DND-41 (cell line): ENCODE results near the gene MALRD1.

ENCODE experiments used
- ATAC-seq: fragments of 200-7000 bp; cut with Tn5 transposase; 3 replicates; pipeline ENCODE4 v1.9.1; 2021; ENCODE audit warnings: low read depth; ENCODE audit not compliant: insufficient read depth
- DNase-seq: peaks from one replicate; pipeline ENCODE4 v3.0.0-alpha.2; 2020
- H2AFZ ChIP-seq: 2 replicates; pipeline ENCODE4 v1.6.0; 2012; ENCODE audit warnings: low read depth, low read length
- H3K27ac ChIP-seq: 2 replicates; pipeline ENCODE4 v1.5.1; 2012; ENCODE audit warnings: low read length, inconsistent platforms
- H3K27me3 ChIP-seq: fragments of 200-600 bp; sonication (generic); 2 replicates; pipeline ENCODE4 v1.6.0; 2012; ENCODE audit warnings: low read length, mild to moderate bottlenecking, inconsistent platforms; ENCODE audit not compliant: insufficient read depth, poor library complexity
- H3K36me3 ChIP-seq: 2 replicates; pipeline ENCODE4 v1.5.1; 2012; ENCODE audit warnings: low read length, inconsistent platforms; ENCODE audit not compliant: insufficient read depth
- H3K4me1 ChIP-seq: 2 replicates; pipeline ENCODE4 v1.5.1; 2012; ENCODE audit warnings: mild to moderate bottlenecking, low read length; ENCODE audit not compliant: insufficient read depth
- H3K4me2 ChIP-seq: 2 replicates; pipeline ENCODE4 v1.6.0; 2012; ENCODE audit warnings: mild to moderate bottlenecking, moderate library complexity, low read length, inconsistent platforms; ENCODE audit not compliant: insufficient read depth
- H3K4me3 ChIP-seq, 2 experiments: fragments of 200-600 bp in 1 of 2; shearing (Covaris generic) in 1 of 2; 2 replicates each; pipeline ENCODE4 v1.5.1; 2012 to 2016; ENCODE audit warnings: inconsistent platforms in 2 of 2, low read length in 2 of 2, mild to moderate bottlenecking in 2 of 2, low read depth in 1 of 2, moderate library complexity in 1 of 2
- H3K79me2 ChIP-seq: 2 replicates; pipeline ENCODE4 v1.6.0; 2012; ENCODE audit warnings: low read length, inconsistent platforms; ENCODE audit not compliant: insufficient read depth
- H3K9ac ChIP-seq: 2 replicates; pipeline ENCODE4 v1.6.0; 2012; ENCODE audit warnings: low read depth, mild to moderate bottlenecking, inconsistent platforms, low read length, moderate library complexity
- H3K9me3 ChIP-seq: 2 replicates; pipeline ENCODE4 v1.5.1; 2012; ENCODE audit warnings: low read length, moderate library complexity, mild to moderate bottlenecking, inconsistent platforms; ENCODE audit not compliant: insufficient read depth, severe bottlenecking
- H4K20me1 ChIP-seq: 2 replicates; pipeline ENCODE4 v1.6.0; 2012; ENCODE audit warnings: low read length; ENCODE audit not compliant: insufficient read depth
- CTCF ChIP-seq: IDR thresholded peaks from 2 replicates; pipeline ENCODE4 v1.5.1; 2012; ENCODE audit warnings: borderline replicate concordance, low read length, moderate library complexity, mild to moderate bottlenecking; ENCODE audit not compliant: poor library complexity, severe bottlenecking; ENCODE audit errors: extremely low read depth
- EZH2 ChIP-seq: IDR thresholded peaks from 3 replicates; pipeline ENCODE4 v1.6.1; 2012; ENCODE audit warnings: borderline replicate concordance, low read depth, mild to moderate bottlenecking, moderate library complexity, low read length, inconsistent platforms; ENCODE audit not compliant: severe bottlenecking

MALRD1 gene

DNA sequence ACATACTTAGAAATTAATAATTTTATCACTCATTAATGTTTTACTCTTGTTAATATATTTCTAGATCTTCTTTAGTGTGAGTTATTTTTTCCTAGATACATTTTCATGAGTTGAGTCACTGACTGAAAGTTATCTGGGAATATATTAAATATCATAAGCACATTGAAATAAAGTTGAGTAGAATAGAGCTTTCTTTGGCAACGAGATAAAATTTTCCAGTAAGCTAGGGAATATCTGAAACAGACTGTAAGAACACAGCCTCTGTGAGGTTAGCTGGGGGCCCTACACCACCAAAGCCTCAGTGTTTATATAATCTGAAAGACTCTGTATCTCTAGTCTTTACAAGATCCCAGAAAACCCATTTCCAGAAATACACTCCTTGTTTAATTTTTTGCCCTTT lies 419.8 kb downstream of the MALRD1 start:
- no peak for ATAC-seq
- no peaks in the 10 kb centered on the region for H3K4me1 ChIP-seq
- H3K4me2 ChIP-seq = no peak overlapping the region
- no peaks in the 10 kb centered on the region for H3K79me2 ChIP-seq
- no peaks in the 10 kb centered on the region for H3K36me3 ChIP-seq
- DNase-seq = no peak
- no peak overlapping the region for H3K4me3 ChIP-seq
- H3K27ac ChIP-seq = no peak overlapping the region
- TF ChIP-seq EZH2 (no peak), CTCF (no peak)
- no peaks in the 10 kb centered on the region for H4K20me1 ChIP-seq
- H3K9ac ChIP-seq = no peak overlapping the region
- no peak overlapping the region for H2AFZ ChIP-seq
- no peaks in the 10 kb centered on the region for H3K27me3 ChIP-seq
- H3K9me3 ChIP-seq = no peaks in the 10 kb centered on the region

DNA sequence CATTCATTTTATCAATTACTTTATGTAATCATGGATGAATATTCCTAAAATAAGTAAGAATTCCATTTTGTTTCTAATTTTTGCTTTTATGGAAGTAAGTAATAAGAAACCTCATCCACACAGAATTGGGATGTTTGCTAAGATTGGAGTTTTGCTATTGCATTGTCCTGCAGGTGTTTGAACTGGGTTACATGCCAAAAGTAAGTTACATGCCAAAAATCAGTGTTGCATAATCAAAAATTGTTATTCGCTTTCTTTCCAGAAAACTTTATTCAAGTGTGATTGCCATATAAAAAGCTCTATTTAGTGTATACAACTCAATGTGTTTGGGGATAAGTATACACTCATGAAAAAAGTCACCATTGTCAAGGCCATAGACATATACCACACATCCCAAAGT lies 420.9 kb downstream of the MALRD1 start:
- DNase-seq = no peak
- no peaks in the 10 kb centered on the region for H4K20me1 ChIP-seq
- TF ChIP-seq CTCF = no peak
- TF ChIP-seq EZH2 = no peak
- no peaks in the 10 kb centered on the region for H3K4me1 ChIP-seq
- no peaks in the 10 kb centered on the region for H3K27me3 ChIP-seq
- no peak overlapping the region for H3K9ac ChIP-seq
- H3K36me3 ChIP-seq = no peaks in the 10 kb centered on the region
- no peak overlapping the region for H2AFZ ChIP-seq
- no peak overlapping the region for H3K4me2 ChIP-seq
- no peak overlapping the region for H3K27ac ChIP-seq
- no peaks in the 10 kb centered on the region for H3K9me3 ChIP-seq
- H3K79me2 ChIP-seq = no peaks in the 10 kb centered on the region
- no peak overlapping the region for H3K4me3 ChIP-seq
- ATAC-seq = no peak

DNA sequence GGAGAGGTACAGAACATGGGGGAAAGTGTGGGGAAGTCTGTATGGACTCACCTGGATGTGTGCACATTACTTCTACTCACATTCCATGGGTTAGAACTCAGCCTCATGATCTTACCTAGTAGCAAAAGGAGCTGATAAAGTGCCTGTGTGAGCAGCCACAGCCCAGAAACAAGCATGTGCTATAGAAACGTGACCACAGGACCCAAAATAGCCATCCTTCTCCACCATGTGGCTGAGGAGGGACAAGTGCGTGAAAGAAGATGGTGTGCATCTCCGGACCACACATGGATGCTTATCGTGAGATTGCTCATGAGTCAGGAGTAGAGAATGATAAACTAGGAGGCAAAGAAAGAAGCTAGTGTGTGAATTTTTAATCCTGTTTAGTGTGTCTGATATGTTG lies 431.3 kb downstream of the MALRD1 start:
- ATAC-seq = no peak
- H3K79me2 ChIP-seq = no peaks in the 10 kb centered on the region
- no peaks in the 10 kb centered on the region for H3K36me3 ChIP-seq
- H3K9me3 ChIP-seq = no peaks in the 10 kb centered on the region
- H4K20me1 ChIP-seq = no peaks in the 10 kb centered on the region
- no peak for DNase-seq
- no peak overlapping the region for H3K9ac ChIP-seq
- H3K4me3 ChIP-seq = no peak overlapping the region
- H3K4me2 ChIP-seq = no peak overlapping the region
- TF ChIP-seq CTCF = no peak
- TF ChIP-seq EZH2 = no peak
- H3K27me3 ChIP-seq = no peaks in the 10 kb centered on the region
- H3K27ac ChIP-seq = no peak overlapping the region
- H2AFZ ChIP-seq = no peak overlapping the region
- no peaks in the 10 kb centered on the region for H3K4me1 ChIP-seq

GRCh38 chr10:19480353-19480752 lies 431.8 kb downstream of the MALRD1 start:
- H3K9ac ChIP-seq = no peak overlapping the region
- H3K27me3 ChIP-seq = no peaks in the 10 kb centered on the region
- H3K27ac ChIP-seq = no peak overlapping the region
- no peak overlapping the region for H2AFZ ChIP-seq
- H4K20me1 ChIP-seq = no peaks in the 10 kb centered on the region
- H3K79me2 ChIP-seq = no peaks in the 10 kb centered on the region
- no peaks in the 10 kb centered on the region for H3K9me3 ChIP-seq
- no peaks in the 10 kb centered on the region for H3K36me3 ChIP-seq
- ATAC-seq = no peak
- H3K4me2 ChIP-seq = no peak overlapping the region
- no peak for DNase-seq
- H3K4me1 ChIP-seq = no peaks in the 10 kb centered on the region
- no peak for TF ChIP-seq EZH2
- no peak for TF ChIP-seq CTCF
- no peak overlapping the region for H3K4me3 ChIP-seq
